DOHH2 (cell line): ENCODE data around the gene CCNI2.

Experiments
- H3F3A ChIP-seq: fragments of 200-600 bp; sonication (generic), shearing (Covaris generic); 2 replicates; pipeline ENCODE4 v1.6.0; 2016; ENCODE audit warnings: antibody characterized with exemption, mild to moderate bottlenecking; ENCODE audit not compliant: control insufficient read depth, insufficient read depth
- H3K27ac ChIP-seq: fragments of 200-600 bp; sonication (generic); 2 replicates; pipeline ENCODE4 v1.5.1; 2014; ENCODE audit warnings: low read depth, mild to moderate bottlenecking, low read length, moderate library complexity
- H3K27me3 ChIP-seq: fragments of 200-600 bp; sonication (generic); 2 replicates; pipeline ENCODE4 v1.6.1; 2014; ENCODE audit warnings: mild to moderate bottlenecking, low read length, mixed read lengths; ENCODE audit not compliant: control insufficient read depth
- H3K36me3 ChIP-seq: fragments of 200-600 bp; sonication (generic); 2 replicates; pipeline ENCODE4 v1.6.1; 2014; ENCODE audit warnings: mild to moderate bottlenecking, low read length, moderate library complexity, mixed read lengths; ENCODE audit not compliant: control insufficient read depth
- H3K4me1 ChIP-seq: fragments of 200-600 bp; sonication (generic); 2 replicates; pipeline ENCODE4 v1.6.1; 2014; ENCODE audit warnings: mild to moderate bottlenecking, low read length, mixed read lengths; ENCODE audit not compliant: control insufficient read depth
- H3K4me2 ChIP-seq: fragments of 200-600 bp; sonication (generic); 2 replicates; pipeline ENCODE4 v1.6.0; 2014; ENCODE audit warnings: mild to moderate bottlenecking, low read length, moderate library complexity
- H3K4me3 ChIP-seq: fragments of 200-600 bp; sonication (generic); 2 replicates; pipeline ENCODE4 v1.5.1; 2014; ENCODE audit warnings: mild to moderate bottlenecking, low read length, mixed read lengths
- H3K79me2 ChIP-seq: fragments of 200-600 bp; sonication (generic); 2 replicates; pipeline ENCODE4 v1.6.1; 2014; ENCODE audit warnings: mild to moderate bottlenecking, low read length, mixed read lengths; ENCODE audit not compliant: control insufficient read depth
- H3K9me2 ChIP-seq: fragments of 200-600 bp; sonication (generic); replicated peaks from 2 replicates; pipeline ENCODE4 v1.6.1; 2014; ENCODE audit warnings: mild to moderate bottlenecking, low read length, mixed read lengths; ENCODE audit not compliant: control insufficient read depth
- H3K9me3 ChIP-seq: fragments of 200-600 bp; sonication (generic); 2 replicates; pipeline ENCODE4 v1.6.1; 2014; ENCODE audit warnings: antibody characterized with exemption, low read length, mixed read lengths; ENCODE audit not compliant: control insufficient read depth, insufficient read depth
- H4K20me1 ChIP-seq: fragments of 200-600 bp; sonication (generic); 2 replicates; pipeline ENCODE4 v1.6.0; 2014; ENCODE audit warnings: low read depth, mild to moderate bottlenecking, antibody characterized with exemption, low read length, moderate library complexity; ENCODE audit not compliant: control insufficient read depth, insufficient read depth
- EZH2phosphoT487 ChIP-seq: fragments of 200-600 bp; sonication (generic); IDR thresholded peaks from 2 replicates; pipeline ENCODE4 v1.6.1; 2017; ENCODE audit warnings: borderline replicate concordance, mild to moderate bottlenecking, antibody characterized with exemption, low read length, moderate library complexity, mixed read lengths
- TF ChIP-seq, protein P1 (sequence below): fragments of 200-600 bp; sonication (generic); IDR thresholded peaks from one replicate; pipeline ENCODE4 v1.5.1; 2014; ENCODE audit warnings: antibody characterized with exemption, mild to moderate bottlenecking, low read depth, low read length; ENCODE audit not compliant: poor library complexity, severe bottlenecking

CCNI2 gene

DNA sequence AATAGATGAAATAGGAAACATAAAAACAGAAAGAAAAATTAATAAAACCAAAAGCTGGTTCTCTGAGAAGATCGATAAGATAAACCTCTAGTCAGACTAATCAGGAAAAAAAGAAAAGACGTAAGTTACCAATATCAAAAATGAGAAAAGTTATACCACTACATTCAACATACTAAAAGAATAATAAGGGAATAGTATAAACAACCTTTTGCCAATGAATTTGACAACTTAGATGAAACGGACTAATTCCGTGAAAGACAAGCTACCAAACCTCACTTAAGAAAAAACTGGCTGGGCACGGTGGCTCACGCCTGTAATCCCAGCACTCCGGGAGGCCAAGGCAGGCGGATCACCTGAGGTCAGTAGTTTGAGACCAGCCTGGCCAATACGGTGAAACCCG lies 17.3 kb upstream of the CCNI2 start:
- Histone ChIP-seq H3K9me2 (no peaks in the 10 kb centered on the region), H3K4me2 (no peak overlapping the region), H4K20me1 (no peaks in the 10 kb centered on the region), H3F3A (0 out of 2 replicates have a peak, but pooled peaks cover 3% of the 10 kb centered on the region), H3K9me3 (no peaks in the 10 kb centered on the region), H3K27ac (no peak overlapping the region), H3K4me1 (no peaks in the 10 kb centered on the region), H3K4me3 (no peak overlapping the region), H3K79me2 (no peaks in the 10 kb centered on the region), H3K36me3 (0 out of 2 replicates have a peak, but pooled peaks cover 3% of the 10 kb centered on the region), H3K27me3 (no peaks in the 10 kb centered on the region)
- TF ChIP-seq EZH2phosphoT487 = no peak
- TF ChIP-seq, protein P1, sequence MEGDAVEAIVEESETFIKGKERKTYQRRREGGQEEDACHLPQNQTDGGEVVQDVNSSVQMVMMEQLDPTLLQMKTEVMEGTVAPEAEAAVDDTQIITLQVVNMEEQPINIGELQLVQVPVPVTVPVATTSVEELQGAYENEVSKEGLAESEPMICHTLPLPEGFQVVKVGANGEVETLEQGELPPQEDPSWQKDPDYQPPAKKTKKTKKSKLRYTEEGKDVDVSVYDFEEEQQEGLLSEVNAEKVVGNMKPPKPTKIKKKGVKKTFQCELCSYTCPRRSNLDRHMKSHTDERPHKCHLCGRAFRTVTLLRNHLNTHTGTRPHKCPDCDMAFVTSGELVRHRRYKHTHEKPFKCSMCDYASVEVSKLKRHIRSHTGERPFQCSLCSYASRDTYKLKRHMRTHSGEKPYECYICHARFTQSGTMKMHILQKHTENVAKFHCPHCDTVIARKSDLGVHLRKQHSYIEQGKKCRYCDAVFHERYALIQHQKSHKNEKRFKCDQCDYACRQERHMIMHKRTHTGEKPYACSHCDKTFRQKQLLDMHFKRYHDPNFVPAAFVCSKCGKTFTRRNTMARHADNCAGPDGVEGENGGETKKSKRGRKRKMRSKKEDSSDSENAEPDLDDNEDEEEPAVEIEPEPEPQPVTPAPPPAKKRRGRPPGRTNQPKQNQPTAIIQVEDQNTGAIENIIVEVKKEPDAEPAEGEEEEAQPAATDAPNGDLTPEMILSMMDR = no peak

DNA sequence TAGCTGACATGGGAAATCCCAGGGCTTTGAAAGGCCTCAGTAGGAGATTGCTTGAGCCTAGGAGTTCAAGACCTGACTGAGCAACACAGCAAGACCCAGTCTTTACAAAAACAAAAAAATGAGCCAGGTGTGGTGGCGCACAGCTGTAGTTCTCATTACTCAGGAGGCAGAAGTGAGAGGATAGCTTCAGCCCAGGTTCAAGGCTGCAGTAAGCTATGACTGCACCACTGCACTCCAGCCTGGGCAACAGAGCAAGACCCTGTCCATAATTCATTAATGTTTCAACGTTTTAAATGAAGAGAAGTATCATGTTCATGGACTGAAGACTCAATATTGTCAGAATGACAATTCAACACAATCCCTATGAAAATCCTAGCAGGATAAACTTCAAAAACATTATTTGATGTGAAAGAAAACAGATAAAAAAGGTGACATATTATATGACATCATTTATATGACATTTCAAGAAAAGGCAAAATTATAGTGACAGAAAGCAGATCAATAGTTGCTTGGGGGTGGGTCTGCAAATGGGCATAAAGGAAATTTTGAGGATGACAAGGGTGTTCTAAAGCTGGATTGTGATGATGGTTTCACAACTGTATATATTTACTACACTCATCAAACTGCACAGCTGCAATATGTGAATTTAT lies 13.6 kb upstream of the CCNI2 start:
- no peaks in the 10 kb centered on the region for H3K27me3 ChIP-seq
- peaks cover 16% of the 10 kb centered on the region for H3K79me2 ChIP-seq
- H3K4me1 ChIP-seq = peaks cover 20% of the 10 kb centered on the region
- H3K4me3 ChIP-seq = no peak overlapping the region
- H3K36me3 ChIP-seq = no peaks in the 10 kb centered on the region
- H3K27ac ChIP-seq = no peak overlapping the region
- no peaks in the 10 kb centered on the region for H3K9me2 ChIP-seq
- H3K4me2 ChIP-seq = no peak overlapping the region
- H4K20me1 ChIP-seq = no peaks in the 10 kb centered on the region
- TF ChIP-seq, protein P1 = no peak
- no peak for TF ChIP-seq EZH2phosphoT487
- no peaks in the 10 kb centered on the region for H3K9me3 ChIP-seq
- H3F3A ChIP-seq = no peaks in the 10 kb centered on the region

DNA sequence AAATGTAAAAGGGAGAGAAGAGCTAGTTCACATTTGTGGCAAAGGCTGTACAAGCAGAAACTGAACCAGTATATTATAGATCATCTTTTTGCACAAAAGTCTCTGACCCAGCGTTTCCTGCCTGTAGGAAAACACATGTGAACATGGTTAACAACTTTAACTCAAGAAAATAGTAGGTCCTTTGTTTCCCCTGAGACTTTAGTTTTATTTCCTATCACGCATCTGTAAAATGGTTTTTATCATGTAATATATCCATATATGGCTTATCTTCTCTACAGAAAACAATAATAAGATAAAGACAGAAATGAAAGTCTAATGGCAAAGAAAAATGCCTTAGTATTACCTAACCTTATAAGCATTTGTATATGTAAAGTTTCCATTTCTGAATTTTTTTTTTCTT lies 12.5 kb upstream of the CCNI2 start:
- H3K9me2 ChIP-seq = no peaks in the 10 kb centered on the region
- H3K36me3 ChIP-seq = no peaks in the 10 kb centered on the region
- no peaks in the 10 kb centered on the region for H3K9me3 ChIP-seq
- H3K27me3 ChIP-seq = no peaks in the 10 kb centered on the region
- no peaks in the 10 kb centered on the region for H3F3A ChIP-seq
- H3K4me1 ChIP-seq = peaks cover 20% of the 10 kb centered on the region
- H3K27ac ChIP-seq = no peak overlapping the region
- H3K4me2 ChIP-seq = no peak overlapping the region
- peaks cover 16% of the 10 kb centered on the region for H3K79me2 ChIP-seq
- no peak overlapping the region for H3K4me3 ChIP-seq
- TF ChIP-seq EZH2phosphoT487 = no peak
- TF ChIP-seq, protein P1 = no peak
- H4K20me1 ChIP-seq = no peaks in the 10 kb centered on the region
